ENCODE data around the gene TFG.

Gene TFG

GRCh38 chr3:100695696-100696095 lies 13.6 kb upstream of the TFG start:
- Histone ChIP-seq H3K4me2 (ENCODE audit: low read depth, low read length) (no peak overlapping the region), H3K27ac (ENCODE audit: low read length) (no peak overlapping the region), H3K9ac (ENCODE audit: low read length) (no peak overlapping the region), H3K4me3 (ENCODE audit: low read length) (no peak overlapping the region), H3K36me3 (replicated peaks; ENCODE audit: insufficient read depth, low read length) (no peaks in the 10 kb centered on the region), H3K9me3 (replicated peaks; ENCODE audit: insufficient read depth, low read length) (no peaks in the 10 kb centered on the region), H3K4me1 (ENCODE audit: low read length) (no peaks in the 10 kb centered on the region), H3F3A (ENCODE audit: insufficient read depth, low read length) (no peaks in the 10 kb centered on the region), H2AFZ (ENCODE audit: low read length) (no peak overlapping the region), H3K9me2 (replicated peaks; ENCODE audit: insufficient read depth, low read length) (no peaks in the 10 kb centered on the region), H4K20me1 (ENCODE audit: insufficient read depth, low read length) (no peaks in the 10 kb centered on the region), H3K27me3 (replicated peaks; ENCODE audit: insufficient read depth, low read length) (no peaks in the 10 kb centered on the region), H3K79me2 (ENCODE audit: low read length) (no peaks in the 10 kb centered on the region)
- TF ChIP-seq EZH2phosphoT487 (IDR thresholded peaks at IDR 0.05; ENCODE audit: low read length) (no peak), EZH2 (optimal IDR thresholded peaks at IDR 0.05; ENCODE audit: low read depth, low read length) (no peak), CTCF (IDR thresholded peaks at IDR 0.05; ENCODE audit: low read length) (no peak)
- no peak for DNase-seq

DNA sequence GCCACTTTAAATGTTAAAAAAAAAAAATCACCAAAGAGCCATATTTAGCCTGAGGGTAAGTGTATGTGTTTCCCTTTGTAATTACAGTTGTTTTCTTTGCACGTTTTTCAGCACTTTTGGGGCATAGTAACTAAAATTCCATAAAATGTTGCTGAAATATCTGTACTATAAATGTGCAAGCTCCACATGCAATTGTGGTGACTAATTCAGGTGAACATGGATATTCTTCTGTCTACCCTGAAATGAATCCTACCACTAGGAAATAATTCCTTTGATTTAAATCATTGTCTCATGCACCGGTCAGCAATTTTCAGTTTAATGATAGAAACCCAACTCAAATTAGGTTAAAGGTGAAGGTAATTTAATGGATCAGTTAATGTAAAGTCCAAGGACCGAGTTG lies 13.1 kb upstream of the TFG start:
- no peak for DNase-seq
- no peak for TF ChIP-seq EZH2 (optimal IDR thresholded peaks at IDR 0.05; ENCODE audit: low read depth, low read length)
- TF ChIP-seq CTCF (IDR thresholded peaks at IDR 0.05; ENCODE audit: low read length) = no peak
- TF ChIP-seq EZH2phosphoT487 (IDR thresholded peaks at IDR 0.05; ENCODE audit: low read length) = no peak
- Histone ChIP-seq H3K4me3 (ENCODE audit: low read length) (no peak overlapping the region), H3K9me3 (replicated peaks; ENCODE audit: insufficient read depth, low read length) (no peaks in the 10 kb centered on the region), H3F3A (ENCODE audit: insufficient read depth, low read length) (no peaks in the 10 kb centered on the region), H3K4me1 (ENCODE audit: low read length) (no peaks in the 10 kb centered on the region), H3K27ac (ENCODE audit: low read length) (no peak overlapping the region), H4K20me1 (ENCODE audit: insufficient read depth, low read length) (no peaks in the 10 kb centered on the region), H3K27me3 (replicated peaks; ENCODE audit: insufficient read depth, low read length) (no peaks in the 10 kb centered on the region), H2AFZ (ENCODE audit: low read length) (no peak overlapping the region), H3K79me2 (ENCODE audit: low read length) (no peaks in the 10 kb centered on the region), H3K9me2 (replicated peaks; ENCODE audit: insufficient read depth, low read length) (no peaks in the 10 kb centered on the region), H3K4me2 (ENCODE audit: low read depth, low read length) (no peak overlapping the region), H3K36me3 (replicated peaks; ENCODE audit: insufficient read depth, low read length) (no peaks in the 10 kb centered on the region), H3K9ac (ENCODE audit: low read length) (no peak overlapping the region)

- no peak overlapping the region for H3K27ac ChIP-seq (ENCODE audit: low read length)
- H3K27me3 ChIP-seq (replicated peaks; ENCODE audit: insufficient read depth, low read length) = no peaks in the 10 kb centered on the region
- no peaks in the 10 kb centered on the region for H3K9me2 ChIP-seq (replicated peaks; ENCODE audit: insufficient read depth, low read length)
- no peak for DNase-seq
- H3K4me2 ChIP-seq (ENCODE audit: low read depth, low read length) = no peak overlapping the region
- no peaks in the 10 kb centered on the region for H3K79me2 ChIP-seq (ENCODE audit: low read length)
- TF ChIP-seq EZH2phosphoT487 (IDR thresholded peaks at IDR 0.05; ENCODE audit: low read length) = no peak
- no peak for TF ChIP-seq CTCF (IDR thresholded peaks at IDR 0.05; ENCODE audit: low read length)
- TF ChIP-seq EZH2 (optimal IDR thresholded peaks at IDR 0.05; ENCODE audit: low read depth, low read length) = no peak
- no peaks in the 10 kb centered on the region for H4K20me1 ChIP-seq (ENCODE audit: insufficient read depth, low read length)
- H3K9me3 ChIP-seq (replicated peaks; ENCODE audit: insufficient read depth, low read length) = no peaks in the 10 kb centered on the region
- H3F3A ChIP-seq (ENCODE audit: insufficient read depth, low read length) = no peaks in the 10 kb centered on the region
- no peak overlapping the region for H3K9ac ChIP-seq (ENCODE audit: low read length)
- no peak overlapping the region for H2AFZ ChIP-seq (ENCODE audit: low read length)
- no peak overlapping the region for H3K4me3 ChIP-seq (ENCODE audit: low read length)
- no peaks in the 10 kb centered on the region for H3K36me3 ChIP-seq (replicated peaks; ENCODE audit: insufficient read depth, low read length)
- peaks cover 2% of the 10 kb centered on the region for H3K4me1 ChIP-seq (ENCODE audit: low read length)
Observed at GRCh38 chr3:100697172-100697571, 12.1 kb upstream of the TFG start.

Data from MM.1S (cell line).